RWPE1 (cell line): ENCODE measurements around the gene STPG4.
A peak's percentile ranks its signal among the peaks of the same experiment; 100 is the strongest.

ENCODE experiments used
- CTCF ChIA-PET: fragments of 350-600 bp; sonication (Branson Sonifier 250); formaldehyde crosslinking; extraction: SDS; loops from one replicate; lab custom pipeline; 2021; lab: Yijun Ruan, JAX
- POLR2A ChIA-PET: fragments of 400-600 bp; formaldehyde crosslinking; extraction: SDS; loops from one replicate; lab custom pipeline; 2020; ENCODE audit warnings: antibody characterized with exemption; ENCODE audit not compliant: low non-redundant PET; lab: Yijun Ruan, JAX
- DNase-seq: peaks from one replicate; pipeline ENCODE4 v3.0.0; 2012; ENCODE audit warnings: low spot score
- H3K27ac ChIP-seq: fragments of 450-650 bp; 2 replicates; pipeline ENCODE4 v1.5.1; 2017
- TF ChIP-seq, protein P1 (sequence below): fragments of 450-650 bp; conservative IDR thresholded peaks from 2 replicates; pipeline ENCODE4 v1.5.1; 2017; ENCODE audit warnings: low read depth, mild to moderate bottlenecking

Gene STPG4

DNA sequence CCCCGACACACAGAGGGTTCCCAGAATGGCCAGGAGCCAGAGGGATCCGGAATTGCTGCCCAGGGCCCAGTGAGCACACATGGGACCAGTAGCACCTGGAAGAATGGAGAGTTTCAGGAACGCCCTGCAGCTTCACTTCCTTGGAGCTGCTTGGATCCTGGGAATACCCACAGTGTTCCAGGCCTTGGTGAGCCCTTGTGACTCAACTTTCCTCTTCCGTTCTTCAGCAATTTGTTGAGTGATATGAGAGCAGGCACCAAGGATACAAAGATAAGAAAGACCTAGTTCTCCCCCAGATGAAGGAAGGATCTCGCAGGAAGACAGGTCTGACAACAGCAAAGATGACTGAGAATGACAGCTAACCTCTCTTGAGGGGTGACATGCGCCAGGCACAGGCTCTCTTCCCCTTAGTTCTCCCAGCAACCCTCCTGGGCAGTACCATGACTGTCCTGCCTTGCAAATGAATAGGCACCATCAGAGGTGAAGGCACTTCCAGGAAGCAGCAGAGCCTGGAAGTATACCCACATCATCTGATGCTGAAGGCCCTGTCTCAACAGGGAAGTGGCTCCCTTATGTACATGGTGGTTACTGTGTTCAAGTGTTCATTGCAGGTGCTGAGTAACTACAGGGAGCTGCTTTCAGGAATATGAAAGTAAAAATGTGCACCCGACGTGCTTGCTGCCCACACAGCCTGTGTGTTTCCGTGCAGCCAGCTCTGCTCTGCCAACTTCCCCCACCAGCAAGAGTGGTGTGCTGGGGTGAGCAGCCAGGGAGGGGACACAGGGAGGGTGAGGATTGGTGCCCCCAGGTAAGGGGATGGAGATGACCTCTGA is 116.2 kb downstream of the STPG4 start:
- no peak for DNase-seq
- ChIA-PET POLR2A (no interaction called here), CTCF (interaction anchor here (0.6 kb wide), 1 partner anchor 729 kb away, joined by 4 read pairs; no protein-coding TSS in a partner anchor)
- H3K27ac ChIP-seq, result peak overlapping the region; percentile 62
- TF ChIP-seq, protein P1, sequence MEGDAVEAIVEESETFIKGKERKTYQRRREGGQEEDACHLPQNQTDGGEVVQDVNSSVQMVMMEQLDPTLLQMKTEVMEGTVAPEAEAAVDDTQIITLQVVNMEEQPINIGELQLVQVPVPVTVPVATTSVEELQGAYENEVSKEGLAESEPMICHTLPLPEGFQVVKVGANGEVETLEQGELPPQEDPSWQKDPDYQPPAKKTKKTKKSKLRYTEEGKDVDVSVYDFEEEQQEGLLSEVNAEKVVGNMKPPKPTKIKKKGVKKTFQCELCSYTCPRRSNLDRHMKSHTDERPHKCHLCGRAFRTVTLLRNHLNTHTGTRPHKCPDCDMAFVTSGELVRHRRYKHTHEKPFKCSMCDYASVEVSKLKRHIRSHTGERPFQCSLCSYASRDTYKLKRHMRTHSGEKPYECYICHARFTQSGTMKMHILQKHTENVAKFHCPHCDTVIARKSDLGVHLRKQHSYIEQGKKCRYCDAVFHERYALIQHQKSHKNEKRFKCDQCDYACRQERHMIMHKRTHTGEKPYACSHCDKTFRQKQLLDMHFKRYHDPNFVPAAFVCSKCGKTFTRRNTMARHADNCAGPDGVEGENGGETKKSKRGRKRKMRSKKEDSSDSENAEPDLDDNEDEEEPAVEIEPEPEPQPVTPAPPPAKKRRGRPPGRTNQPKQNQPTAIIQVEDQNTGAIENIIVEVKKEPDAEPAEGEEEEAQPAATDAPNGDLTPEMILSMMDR, result no peak

DNA sequence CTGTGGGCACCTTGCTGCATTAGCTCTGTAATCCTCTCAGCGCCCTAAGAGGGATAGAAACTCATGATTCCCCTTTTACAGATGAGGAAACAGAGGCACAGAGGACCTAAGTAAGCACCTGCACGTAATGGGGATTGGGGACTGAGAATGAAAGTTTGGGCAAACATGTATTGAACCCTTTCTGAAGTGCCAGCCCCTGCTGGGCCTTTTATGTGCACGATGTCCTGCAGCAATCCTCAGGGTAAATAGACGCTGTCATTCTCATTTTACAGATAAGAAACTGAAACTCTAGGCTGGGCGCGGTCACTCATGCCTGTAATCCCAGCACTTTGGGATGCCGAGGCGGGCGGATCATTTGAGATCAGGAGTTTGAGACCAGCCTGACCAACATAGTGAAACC is 117.4 kb downstream of the STPG4 start:
- H3K27ac ChIP-seq, result peak overlapping the region; percentile 62; the same call in 1 of the 2 replicates
- TF ChIP-seq, protein P1, result no peak
- CTCF ChIA-PET, result interaction anchor here (0.6 kb wide), 1 partner anchor 226 kb away, joined by 3 read pairs; no protein-coding TSS in a partner anchor
- POLR2A ChIA-PET, result no interaction called here
- DNase-seq, result no peak
